ENCODE data around the gene PHF23.

Gene PHF23

DNA sequence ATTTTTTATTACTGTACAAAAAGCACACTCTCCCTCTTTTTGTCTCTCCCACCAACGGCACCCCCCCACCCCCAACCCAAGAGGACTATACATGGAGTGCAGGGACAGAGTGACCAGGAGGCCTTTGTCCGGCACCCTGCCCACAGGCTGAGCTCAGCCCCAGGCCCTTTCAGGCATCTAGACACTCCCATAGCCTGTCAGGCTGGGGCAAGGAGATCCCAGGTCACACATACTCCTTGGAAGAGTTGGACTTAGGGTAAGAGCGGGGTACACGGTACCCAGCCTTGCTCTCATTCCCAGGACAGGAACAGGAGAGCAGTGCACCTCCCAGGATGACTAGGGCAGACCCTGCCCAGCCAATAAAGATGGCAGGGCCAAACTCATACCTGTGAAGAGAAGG, 20.9 kb upstream of the PHF23 start:
- Histone ChIP-seq H3K27ac (replicated peaks) (no peak overlapping the region), H3K27me3 (ENCODE audit: insufficient read depth, poor library complexity, severe bottlenecking) (peaks cover 2% of the 10 kb centered on the region), H3K4me3 (replicated peaks; ENCODE audit: insufficient read depth, low read length) (no peak overlapping the region)
- TF ChIP-seq GABPA (IDR thresholded peaks at IDR 0.05; ENCODE audit: low read depth), result no peak
- TF ChIP-seq POLR2AphosphoS5 (IDR thresholded peaks at IDR 0.05; ENCODE audit: low read depth), result no peak
- TF ChIP-seq, protein P1, sequence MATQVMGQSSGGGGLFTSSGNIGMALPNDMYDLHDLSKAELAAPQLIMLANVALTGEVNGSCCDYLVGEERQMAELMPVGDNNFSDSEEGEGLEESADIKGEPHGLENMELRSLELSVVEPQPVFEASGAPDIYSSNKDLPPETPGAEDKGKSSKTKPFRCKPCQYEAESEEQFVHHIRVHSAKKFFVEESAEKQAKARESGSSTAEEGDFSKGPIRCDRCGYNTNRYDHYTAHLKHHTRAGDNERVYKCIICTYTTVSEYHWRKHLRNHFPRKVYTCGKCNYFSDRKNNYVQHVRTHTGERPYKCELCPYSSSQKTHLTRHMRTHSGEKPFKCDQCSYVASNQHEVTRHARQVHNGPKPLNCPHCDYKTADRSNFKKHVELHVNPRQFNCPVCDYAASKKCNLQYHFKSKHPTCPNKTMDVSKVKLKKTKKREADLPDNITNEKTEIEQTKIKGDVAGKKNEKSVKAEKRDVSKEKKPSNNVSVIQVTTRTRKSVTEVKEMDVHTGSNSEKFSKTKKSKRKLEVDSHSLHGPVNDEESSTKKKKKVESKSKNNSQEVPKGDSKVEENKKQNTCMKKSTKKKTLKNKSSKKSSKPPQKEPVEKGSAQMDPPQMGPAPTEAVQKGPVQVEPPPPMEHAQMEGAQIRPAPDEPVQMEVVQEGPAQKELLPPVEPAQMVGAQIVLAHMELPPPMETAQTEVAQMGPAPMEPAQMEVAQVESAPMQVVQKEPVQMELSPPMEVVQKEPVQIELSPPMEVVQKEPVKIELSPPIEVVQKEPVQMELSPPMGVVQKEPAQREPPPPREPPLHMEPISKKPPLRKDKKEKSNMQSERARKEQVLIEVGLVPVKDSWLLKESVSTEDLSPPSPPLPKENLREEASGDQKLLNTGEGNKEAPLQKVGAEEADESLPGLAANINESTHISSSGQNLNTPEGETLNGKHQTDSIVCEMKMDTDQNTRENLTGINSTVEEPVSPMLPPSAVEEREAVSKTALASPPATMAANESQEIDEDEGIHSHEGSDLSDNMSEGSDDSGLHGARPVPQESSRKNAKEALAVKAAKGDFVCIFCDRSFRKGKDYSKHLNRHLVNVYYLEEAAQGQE (IDR thresholded peaks at IDR 0.05; ENCODE audit: insufficient replicate concordance, low read depth), result no peak
- TF ChIP-seq SPI1 (IDR thresholded peaks at IDR 0.05; ENCODE audit: borderline replicate concordance, low read depth), result no peak
- TF ChIP-seq, protein P2, sequence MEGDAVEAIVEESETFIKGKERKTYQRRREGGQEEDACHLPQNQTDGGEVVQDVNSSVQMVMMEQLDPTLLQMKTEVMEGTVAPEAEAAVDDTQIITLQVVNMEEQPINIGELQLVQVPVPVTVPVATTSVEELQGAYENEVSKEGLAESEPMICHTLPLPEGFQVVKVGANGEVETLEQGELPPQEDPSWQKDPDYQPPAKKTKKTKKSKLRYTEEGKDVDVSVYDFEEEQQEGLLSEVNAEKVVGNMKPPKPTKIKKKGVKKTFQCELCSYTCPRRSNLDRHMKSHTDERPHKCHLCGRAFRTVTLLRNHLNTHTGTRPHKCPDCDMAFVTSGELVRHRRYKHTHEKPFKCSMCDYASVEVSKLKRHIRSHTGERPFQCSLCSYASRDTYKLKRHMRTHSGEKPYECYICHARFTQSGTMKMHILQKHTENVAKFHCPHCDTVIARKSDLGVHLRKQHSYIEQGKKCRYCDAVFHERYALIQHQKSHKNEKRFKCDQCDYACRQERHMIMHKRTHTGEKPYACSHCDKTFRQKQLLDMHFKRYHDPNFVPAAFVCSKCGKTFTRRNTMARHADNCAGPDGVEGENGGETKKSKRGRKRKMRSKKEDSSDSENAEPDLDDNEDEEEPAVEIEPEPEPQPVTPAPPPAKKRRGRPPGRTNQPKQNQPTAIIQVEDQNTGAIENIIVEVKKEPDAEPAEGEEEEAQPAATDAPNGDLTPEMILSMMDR (IDR thresholded peaks at IDR 0.05; ENCODE audit: insufficient read depth, low read length), result no peak
- DNase-seq (ENCODE audit: low read depth in 1 of 2, low spot score in 1 of 2), result no peak

DNA sequence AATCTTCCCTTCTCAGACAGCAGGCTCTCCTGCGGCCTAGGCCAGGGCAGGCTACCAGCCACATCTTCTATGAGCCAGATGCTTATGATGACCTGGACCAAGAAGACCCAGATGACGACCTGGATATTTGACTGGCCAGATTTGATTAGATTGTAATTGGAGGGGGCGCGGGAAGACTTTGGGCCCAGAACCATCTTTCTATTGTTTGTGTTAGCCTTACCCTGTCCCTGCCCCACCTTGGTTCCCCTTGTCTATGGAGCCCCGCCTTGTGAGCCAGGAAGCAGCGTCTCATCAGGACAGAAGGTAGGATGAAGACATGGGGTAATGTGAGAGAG, 20.3 kb upstream of the PHF23 start:
- DNase-seq (ENCODE audit: low read depth in 1 of 2, low spot score in 1 of 2), result no peak
- no peak overlapping the region for H3K27ac ChIP-seq (replicated peaks)
- H3K27me3 ChIP-seq (ENCODE audit: insufficient read depth, poor library complexity, severe bottlenecking), result peaks cover 2% of the 10 kb centered on the region
- no peak for TF ChIP-seq SPI1 (IDR thresholded peaks at IDR 0.05; ENCODE audit: borderline replicate concordance, low read depth)
- no peak for TF ChIP-seq GABPA (IDR thresholded peaks at IDR 0.05; ENCODE audit: low read depth)
- TF ChIP-seq, protein P2 (IDR thresholded peaks at IDR 0.05; ENCODE audit: insufficient read depth, low read length), result no peak
- TF ChIP-seq, protein P1 (IDR thresholded peaks at IDR 0.05; ENCODE audit: insufficient replicate concordance, low read depth), result no peak
- no peak for TF ChIP-seq POLR2AphosphoS5 (IDR thresholded peaks at IDR 0.05; ENCODE audit: low read depth)
- no peak overlapping the region for H3K4me3 ChIP-seq (replicated peaks; ENCODE audit: insufficient read depth, low read length)

DNA sequence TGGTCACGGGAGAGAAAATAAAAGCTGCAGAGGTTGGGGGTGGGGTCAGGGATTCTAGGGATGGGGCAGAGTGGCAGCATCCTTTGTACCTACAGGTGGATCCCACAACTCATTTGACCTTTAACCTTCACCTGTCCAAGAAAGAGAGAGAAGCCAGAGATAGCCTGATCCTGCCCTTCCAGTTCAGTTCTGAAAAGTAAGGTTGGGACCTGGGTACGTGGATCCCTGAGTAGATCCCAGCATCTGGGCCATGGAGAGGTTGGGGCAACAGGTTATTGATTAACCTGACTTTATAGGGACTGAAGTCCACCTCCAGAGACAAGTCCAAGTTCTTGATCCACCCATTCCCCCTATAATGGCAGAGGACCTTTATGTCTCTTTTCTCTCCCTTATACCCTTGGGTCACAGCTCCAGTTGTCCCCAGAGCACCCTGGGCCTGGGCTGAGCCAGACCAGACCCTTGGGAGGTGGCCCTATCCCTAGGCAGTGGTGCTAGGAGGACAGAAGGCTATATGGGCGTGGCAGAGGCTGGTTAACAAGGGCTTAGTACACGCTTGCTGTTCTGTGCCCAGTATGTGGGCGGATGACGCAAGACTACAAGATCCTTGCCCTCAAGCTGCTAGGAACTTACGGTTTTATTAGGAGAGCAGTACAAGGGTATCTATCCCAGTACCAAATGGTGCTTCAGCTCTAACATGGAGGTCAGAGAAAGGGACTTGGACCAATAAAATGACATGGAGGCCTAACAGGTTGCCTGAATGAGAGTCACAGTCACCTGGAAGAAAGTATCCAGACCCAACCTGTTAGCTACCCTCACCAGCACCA, 19.7 kb upstream of the PHF23 start:
- Histone ChIP-seq H3K4me3 (replicated peaks; ENCODE audit: insufficient read depth, low read length) (no peak overlapping the region), H3K27me3 (ENCODE audit: insufficient read depth, poor library complexity, severe bottlenecking) (peaks cover 2% of the 10 kb centered on the region), H3K27ac (replicated peaks) (no peak overlapping the region)
- DNase-seq (ENCODE audit: low read depth in 1 of 2, low spot score in 1 of 2), result no peak
- TF ChIP-seq, protein P2 (IDR thresholded peaks at IDR 0.05; ENCODE audit: insufficient read depth, low read length), result no peak
- TF ChIP-seq GABPA (IDR thresholded peaks at IDR 0.05; ENCODE audit: low read depth), result no peak
- TF ChIP-seq, protein P1 (IDR thresholded peaks at IDR 0.05; ENCODE audit: insufficient replicate concordance, low read depth), result no peak
- no peak for TF ChIP-seq POLR2AphosphoS5 (IDR thresholded peaks at IDR 0.05; ENCODE audit: low read depth)
- TF ChIP-seq SPI1 (IDR thresholded peaks at IDR 0.05; ENCODE audit: borderline replicate concordance, low read depth), result no peak
